ACC112 (cell line): ENCODE results near the gene IFIT5.
A peak's percentile ranks its signal among the peaks of the same experiment; 100 is the strongest.
"Not testable (repeated sequence)": the region's sequence is repeated elsewhere in the genome, so short reads cannot be mapped to it uniquely, and the experiment has no call there.

Experiments
- H2AFZ ChIP-seq: fragments of 200-600 bp; sonication (generic); one replicate; pipeline ENCODE4 v1.6.0; 2017; ENCODE audit warnings: antibody characterized with exemption, low read length; ENCODE audit not compliant: unreplicated experiment
- H3K27ac ChIP-seq: fragments of 200-600 bp; sonication (generic); 2 replicates; pipeline ENCODE4 v1.5.1; 2014; ENCODE audit warnings: low read depth, mild to moderate bottlenecking, antibody characterized with exemption, low read length, moderate library complexity
- H3K27me3 ChIP-seq: fragments of 200-600 bp; sonication (generic); 2 replicates; pipeline ENCODE4 v1.6.1; 2014; ENCODE audit warnings: mild to moderate bottlenecking, antibody characterized with exemption, low read length, moderate library complexity, mixed read lengths; ENCODE audit not compliant: insufficient read depth
- H3K36me3 ChIP-seq: fragments of 200-600 bp; sonication (generic); 2 replicates; pipeline ENCODE4 v1.6.1; 2016; ENCODE audit warnings: mild to moderate bottlenecking, antibody characterized with exemption, low read length, moderate library complexity, mixed read lengths; ENCODE audit not compliant: insufficient read depth
- H3K4me1 ChIP-seq: fragments of 200-600 bp; sonication (generic); one replicate; pipeline ENCODE4 v1.6.1; 2016; ENCODE audit warnings: low read length, mixed read lengths; ENCODE audit not compliant: insufficient read depth, unreplicated experiment, control insufficient read depth
- H3K4me3 ChIP-seq: fragments of 200-600 bp; sonication (generic); 2 replicates; pipeline ENCODE4 v1.5.1; 2014; ENCODE audit warnings: mild to moderate bottlenecking, low read depth, low read length
- H3K79me2 ChIP-seq: fragments of 200-600 bp; sonication (generic); one replicate; pipeline ENCODE4 v1.6.0; 2016; ENCODE audit warnings: low read length; ENCODE audit not compliant: control insufficient read depth, unreplicated experiment, insufficient read depth

IFIT5 gene

GRCh38 chr10:89438525-89438924 is 24.2 kb downstream of the IFIT5 start:
- no peaks in the 10 kb centered on the region for H3K79me2 ChIP-seq
- H3K4me1 ChIP-seq = peaks cover 6% of the 10 kb centered on the region
- H3K27ac ChIP-seq = no peak overlapping the region
- no peaks in the 10 kb centered on the region for H3K27me3 ChIP-seq
- no peak overlapping the region for H2AFZ ChIP-seq
- no peak overlapping the region for H3K4me3 ChIP-seq
- H3K36me3 ChIP-seq = no peaks in the 10 kb centered on the region

- Histone ChIP-seq H2AFZ (no peak overlapping the region), H3K4me3 (no peak overlapping the region), H3K27ac (no peak overlapping the region), H3K79me2 (no peaks in the 10 kb centered on the region), H3K36me3 (no peaks in the 10 kb centered on the region), H3K27me3 (no peaks in the 10 kb centered on the region), H3K4me1 (peaks cover 6% of the 10 kb centered on the region)
These were observed 26.1 kb downstream of the IFIT5 start for GRCh38 chr10:89440226-89441009.

GRCh38 chr10:89442289-89442688 is 27.9 kb downstream of the IFIT5 start:
- H2AFZ ChIP-seq = no peak overlapping the region
- H3K36me3 ChIP-seq = no peaks in the 10 kb centered on the region
- H3K4me1 ChIP-seq = peaks cover 6% of the 10 kb centered on the region
- no peak overlapping the region for H3K4me3 ChIP-seq
- H3K27ac ChIP-seq = no peak overlapping the region
- H3K79me2 ChIP-seq = no peaks in the 10 kb centered on the region
- no peaks in the 10 kb centered on the region for H3K27me3 ChIP-seq

GRCh38 chr10:89444819-89445218 is 30.5 kb downstream of the IFIT5 start:
- not testable (repeated sequence) for H2AFZ ChIP-seq, H3K27me3 ChIP-seq, H3K4me1 ChIP-seq, H3K4me3 ChIP-seq, H3K36me3 ChIP-seq, H3K79me2 ChIP-seq, H3K27ac ChIP-seq

GRCh38 chr10:89450901-89451300 is 36.5 kb downstream of the IFIT5 start:
- Histone ChIP-seq H3K4me3 (no peak overlapping the region), H2AFZ (no peak overlapping the region), H3K79me2 (no peaks in the 10 kb centered on the region), H3K36me3 (0 out of 2 replicates have a peak, but pooled peaks cover under 1% of the 10 kb centered on the region), H3K4me1 (peaks cover 3% of the 10 kb centered on the region), H3K27me3 (no peaks in the 10 kb centered on the region), H3K27ac (no peak overlapping the region)

GRCh38 chr10:89452193-89452592 is 37.8 kb downstream of the IFIT5 start:
- Histone ChIP-seq H3K4me1 (peaks cover 4% of the 10 kb centered on the region), H3K27me3 (no peaks in the 10 kb centered on the region), H3K36me3 (0 out of 2 replicates have a peak, but pooled peaks cover 3% of the 10 kb centered on the region), H3K79me2 (no peaks in the 10 kb centered on the region), H3K27ac (no peak overlapping the region), H2AFZ (no peak overlapping the region), H3K4me3 (no peak overlapping the region)

GRCh38 chr10:89454561-89455347 is 40.4 kb downstream of the IFIT5 start:
- H3K27ac ChIP-seq = no peak overlapping the region
- H3K27me3 ChIP-seq = no peaks in the 10 kb centered on the region
- no peak overlapping the region for H3K4me3 ChIP-seq
- 0 out of 2 replicates have a peak, but pooled peaks cover 3% of the 10 kb centered on the region for H3K36me3 ChIP-seq
- peaks cover 23% of the 10 kb centered on the region for H3K4me1 ChIP-seq
- no peak overlapping the region for H2AFZ ChIP-seq
- no peaks in the 10 kb centered on the region for H3K79me2 ChIP-seq

GRCh38 chr10:89458291-89458690 is 43.9 kb downstream of the IFIT5 start:
- Histone ChIP-seq H3K4me3 (peak overlapping the region; percentile 54), H2AFZ (peak overlapping the region; percentile 27), H3K4me1 (peaks cover 23% of the 10 kb centered on the region), H3K27me3 (no peaks in the 10 kb centered on the region), H3K79me2 (no peaks in the 10 kb centered on the region), H3K36me3 (0 out of 2 replicates have a peak, but pooled peaks cover 3% of the 10 kb centered on the region), H3K27ac (peak overlapping the region; percentile 91)

- peak overlapping the region; percentile 27 for H2AFZ ChIP-seq
- 0 out of 2 replicates have a peak, but pooled peaks cover 3% of the 10 kb centered on the region for H3K36me3 ChIP-seq
- no peaks in the 10 kb centered on the region for H3K27me3 ChIP-seq
- peak overlapping the region; percentile 54 for H3K4me3 ChIP-seq
- H3K79me2 ChIP-seq = no peaks in the 10 kb centered on the region
- H3K4me1 ChIP-seq = peaks cover 23% of the 10 kb centered on the region
- peak overlapping the region; percentile 91 for H3K27ac ChIP-seq
These were observed 44.4 kb downstream of the IFIT5 start for GRCh38 chr10:89458784-89459183.

- no peaks in the 10 kb centered on the region for H3K27me3 ChIP-seq
- no peaks in the 10 kb centered on the region for H3K36me3 ChIP-seq
- no peak overlapping the region for H3K4me3 ChIP-seq
- no peaks in the 10 kb centered on the region for H3K79me2 ChIP-seq
- no peak overlapping the region for H3K27ac ChIP-seq
- peaks cover 28% of the 10 kb centered on the region for H3K4me1 ChIP-seq
- no peak overlapping the region for H2AFZ ChIP-seq
These were observed 49.6 kb downstream of the IFIT5 start for GRCh38 chr10:89463846-89464537.
